Measurements from ENCODE around the gene RGS14.
"Not testable (repeated sequence)": the region's sequence is repeated elsewhere in the genome, so short reads cannot be mapped to it uniquely, and the experiment has no call there.

Gene RGS14

DNA sequence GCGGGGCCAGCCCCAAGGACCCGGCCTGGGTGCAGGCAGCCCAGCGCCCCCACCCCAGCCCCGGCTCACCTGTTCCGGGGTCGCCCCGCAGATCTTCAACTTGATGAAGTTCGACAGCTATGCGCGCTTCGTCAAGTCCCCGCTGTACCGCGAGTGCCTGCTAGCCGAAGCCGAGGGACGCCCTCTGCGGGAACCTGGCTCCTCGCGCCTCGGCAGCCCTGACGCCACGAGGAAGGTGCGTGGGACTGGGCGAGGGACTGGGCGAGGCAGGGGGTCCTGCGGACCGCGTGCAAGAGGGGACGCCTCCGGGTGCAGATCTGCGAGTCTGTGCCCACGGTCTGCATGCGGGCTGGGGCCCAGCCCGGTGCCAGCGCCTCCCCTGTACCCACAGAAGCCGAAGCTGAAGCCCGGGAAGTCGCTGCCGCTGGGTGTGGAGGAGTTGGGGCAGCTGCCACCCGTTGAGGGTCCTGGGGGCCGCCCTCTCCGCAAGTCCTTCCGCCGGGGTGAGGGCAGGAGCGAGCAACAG lies 9.7 kb downstream of the RGS14 start:
- DNase-seq, result no peak

DNA sequence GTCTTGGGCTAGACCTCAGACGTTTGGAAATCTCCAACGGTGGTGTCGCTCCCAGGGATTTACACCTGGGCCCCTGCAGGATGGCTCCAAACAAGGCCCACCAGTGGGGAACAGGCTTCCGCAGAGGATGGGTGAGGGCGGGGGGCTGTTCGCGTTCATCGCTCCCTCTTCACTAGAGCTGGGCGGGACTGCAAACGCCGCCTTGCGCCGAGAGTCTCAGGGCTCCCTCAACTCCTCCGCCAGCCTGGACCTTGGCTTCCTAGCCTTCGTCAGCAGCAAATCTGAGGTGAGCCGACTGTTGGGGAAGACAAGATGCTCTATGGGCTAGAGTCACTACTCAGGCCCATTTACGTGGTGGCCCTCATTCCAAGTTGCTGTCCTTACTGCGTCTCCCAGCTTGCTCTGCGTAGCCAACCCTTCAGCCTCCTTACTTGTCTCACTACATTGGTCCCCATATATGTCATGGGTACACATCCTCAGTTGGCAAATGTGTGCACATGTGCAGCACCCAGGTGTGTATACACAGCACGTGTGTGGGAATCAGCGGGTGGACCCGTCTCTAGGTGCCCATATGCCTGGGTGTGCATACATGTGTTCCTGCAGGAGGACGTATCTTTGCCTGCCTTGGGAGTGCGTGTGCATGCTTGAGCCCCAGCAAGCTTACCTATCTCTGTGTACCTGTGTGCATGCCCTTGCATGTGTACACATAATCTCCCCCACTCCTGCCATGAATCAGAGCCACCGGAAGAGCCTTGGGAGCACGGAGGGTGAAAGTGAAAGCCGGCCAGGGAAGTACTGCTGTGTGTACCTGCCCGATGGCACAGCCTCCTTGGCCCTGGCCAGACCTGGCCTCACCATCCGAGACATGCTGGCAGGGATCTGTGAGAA lies 10.5 kb downstream of the RGS14 start:
- DNase-seq, result no peak

DNA sequence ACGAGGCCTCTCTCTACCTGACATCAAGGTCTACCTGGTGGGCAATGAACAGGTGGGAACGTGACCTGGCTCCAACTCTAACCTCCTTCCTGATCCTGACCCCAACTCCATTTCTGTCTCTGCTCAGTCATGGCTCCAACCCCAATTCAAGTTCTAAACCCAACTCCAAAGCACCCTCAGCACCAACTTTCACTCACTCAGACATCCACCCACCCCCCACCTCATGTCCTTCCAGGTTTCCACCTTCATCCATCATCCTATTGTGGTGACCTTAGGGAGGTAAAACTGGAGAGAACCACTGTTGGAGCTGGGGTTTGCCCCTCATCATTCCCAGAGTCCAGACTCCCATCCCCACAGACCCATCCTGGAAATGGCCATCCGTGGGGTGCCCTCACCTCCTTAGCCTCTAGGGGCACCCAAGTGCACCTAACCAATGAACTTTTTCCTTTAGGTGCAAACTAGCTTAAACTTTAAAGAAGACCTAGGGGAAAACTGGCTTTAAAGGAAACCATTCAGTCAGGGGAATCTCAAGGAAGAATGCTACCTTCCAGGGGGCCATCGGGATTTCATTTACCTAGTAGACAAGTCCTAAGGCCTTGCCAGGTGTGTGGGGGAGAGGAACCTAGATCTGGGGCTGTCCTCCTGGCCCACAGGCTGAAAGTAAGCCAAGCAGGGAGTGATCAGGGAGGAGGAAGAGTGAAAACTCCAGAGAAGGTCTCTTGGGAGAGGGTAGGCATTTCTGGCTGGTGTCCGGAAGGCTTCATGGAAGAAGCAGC lies 11.3 kb downstream of the RGS14 start:
- no peak for DNase-seq

DNA sequence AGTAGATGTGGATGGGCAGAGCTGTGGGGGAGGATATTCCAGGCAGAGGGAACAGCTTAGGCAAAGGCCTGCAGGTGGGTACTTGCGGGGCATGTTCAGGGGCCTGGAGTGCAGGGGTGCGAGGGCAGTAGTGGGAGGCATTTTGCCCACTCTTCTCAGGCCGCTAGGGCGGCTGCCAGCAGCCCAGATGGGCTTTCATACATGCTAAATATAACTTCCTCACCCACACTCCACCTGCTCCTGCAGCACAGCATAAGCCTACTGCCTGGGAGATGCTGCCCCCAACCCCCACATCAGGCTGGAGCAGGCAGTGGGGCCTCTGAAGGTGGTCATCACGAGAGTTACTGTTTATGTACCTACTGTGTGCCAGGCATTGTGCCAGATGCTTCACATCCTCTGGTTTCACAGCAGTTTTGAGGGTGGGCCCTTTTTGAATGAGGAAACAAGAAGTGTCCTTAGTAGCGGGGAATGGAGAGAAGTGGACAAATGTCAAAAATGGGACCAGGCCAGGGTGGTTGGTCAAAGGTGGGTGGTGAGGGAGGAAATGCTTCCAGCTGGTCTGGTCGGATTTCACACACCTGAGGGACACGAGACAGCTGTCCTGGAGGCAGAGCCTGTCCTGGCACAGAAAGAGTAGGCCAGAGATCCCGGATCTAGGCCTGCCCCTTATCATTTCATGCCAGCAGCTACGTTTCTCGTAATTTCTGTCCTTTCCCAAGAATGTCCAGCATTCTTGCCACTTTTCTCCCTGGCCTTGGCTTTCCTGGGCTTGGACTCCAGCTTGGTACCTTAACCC lies 12.1 kb downstream of the RGS14 start:
- no peak for DNase-seq

DNA sequence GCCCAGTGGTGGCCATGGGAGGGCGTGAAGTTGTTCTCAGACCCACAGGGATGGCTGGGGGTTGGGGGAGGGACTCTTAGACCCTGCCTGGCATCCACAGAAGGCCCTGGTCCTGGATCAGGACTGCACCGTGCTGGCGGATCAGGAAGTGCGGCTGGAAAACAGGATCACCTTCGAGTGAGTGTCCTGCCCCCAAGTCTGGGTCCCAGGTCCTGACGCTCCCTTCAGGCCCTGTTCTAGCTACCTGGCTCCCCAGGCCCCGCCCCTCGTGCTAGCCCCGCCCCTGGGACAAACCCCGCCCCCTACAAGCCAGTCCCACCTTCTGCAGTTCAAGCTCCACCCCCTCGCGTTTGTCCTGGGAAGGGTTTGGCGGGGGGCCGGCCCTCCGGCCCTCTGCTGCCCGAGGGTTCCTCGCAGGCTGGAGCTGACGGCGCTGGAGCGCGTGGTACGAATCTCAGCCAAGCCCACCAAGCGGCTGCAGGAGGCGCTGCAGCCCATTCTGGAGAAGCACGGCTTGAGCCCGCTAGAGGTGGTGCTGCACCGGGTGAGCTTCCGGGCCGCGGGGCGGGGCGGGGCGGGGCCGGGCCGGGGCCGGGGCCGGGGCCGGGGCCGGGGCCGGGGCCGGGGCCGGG lies 12.9 kb downstream of the RGS14 start:
- peak; percentile 60 to 64 for DNase-seq

DNA sequence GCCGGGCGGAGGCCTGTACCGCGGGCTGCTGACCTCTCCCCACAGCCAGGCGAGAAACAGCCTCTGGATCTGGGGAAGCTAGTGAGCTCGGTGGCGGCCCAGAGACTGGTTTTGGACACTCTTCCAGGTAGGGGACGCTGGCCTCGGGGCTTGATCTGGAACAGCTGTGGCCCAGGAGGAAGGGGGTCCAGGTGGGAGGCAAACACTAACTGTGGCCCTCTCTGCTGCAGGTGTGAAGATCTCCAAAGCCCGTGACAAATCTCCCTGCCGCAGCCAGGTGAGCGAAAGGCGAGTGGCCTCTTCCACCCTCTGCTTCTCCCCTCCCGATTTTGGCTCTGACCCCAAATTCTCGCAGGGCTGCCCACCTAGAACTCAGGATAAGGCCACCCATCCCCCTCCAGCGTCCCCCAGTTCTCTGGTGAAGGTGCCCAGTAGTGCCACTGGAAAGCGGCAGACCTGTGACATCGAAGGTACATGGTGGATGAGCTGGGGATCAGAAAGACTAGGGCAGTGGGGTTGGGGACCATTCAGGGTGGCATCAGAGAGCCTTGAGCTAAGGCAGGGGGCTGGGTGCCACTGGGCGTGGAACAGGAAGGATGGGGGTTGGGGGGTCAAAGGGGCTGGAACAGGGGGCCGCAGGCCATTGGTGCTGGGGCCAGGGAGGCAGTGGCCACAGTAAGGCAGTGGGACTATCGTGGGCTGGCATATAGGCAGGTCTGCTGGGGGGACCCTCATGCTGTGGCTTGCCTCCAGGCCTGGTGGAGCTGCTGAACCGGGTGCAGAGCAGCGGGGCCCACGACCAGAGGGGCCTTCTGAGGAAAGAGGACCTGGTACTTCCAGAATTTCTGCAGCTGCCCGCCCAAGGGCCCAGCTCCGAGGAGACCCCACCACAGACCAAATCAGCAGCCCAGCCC lies 13.7 kb downstream of the RGS14 start:
- no peak for DNase-seq

DNA sequence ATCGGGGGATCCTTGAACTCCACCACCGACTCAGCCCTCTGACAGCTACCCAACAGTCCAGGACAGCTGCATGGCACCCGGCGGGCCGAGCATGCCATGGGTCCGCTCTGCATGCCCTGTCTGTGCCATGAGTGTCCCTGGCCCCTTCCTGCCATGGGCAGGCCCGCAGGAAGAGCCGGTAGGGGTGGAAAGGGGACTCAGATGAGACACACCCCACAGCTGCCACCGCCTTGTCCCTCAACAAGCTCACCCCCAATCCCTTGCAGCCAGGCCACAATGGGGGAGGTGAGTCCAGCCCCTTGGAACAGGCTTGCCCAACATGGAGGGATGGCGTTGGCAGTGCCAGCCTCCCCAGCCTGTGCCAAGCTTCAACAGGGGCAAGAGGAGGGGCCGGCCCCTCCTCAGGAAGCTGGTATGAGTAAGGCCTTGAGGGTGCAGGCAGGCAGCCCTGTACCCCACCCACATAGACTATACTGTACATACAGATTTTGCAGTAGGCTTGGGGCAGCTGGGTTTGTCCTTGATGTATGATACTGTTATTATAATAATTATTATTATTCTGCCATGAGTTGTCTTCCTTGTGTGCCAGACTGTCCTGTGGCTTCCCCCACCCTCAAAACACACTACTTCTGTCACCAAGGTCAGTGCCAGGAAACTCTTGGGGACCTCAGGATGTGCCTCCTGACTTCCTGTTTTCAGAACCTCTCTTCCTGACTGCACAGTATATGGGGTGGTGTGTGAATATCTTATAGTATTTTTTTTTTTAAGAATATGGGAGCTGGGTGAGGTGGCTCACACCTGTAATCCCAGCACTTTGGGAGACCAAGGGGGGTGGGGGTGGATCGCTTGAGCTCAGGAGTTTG lies 14.5 kb downstream of the RGS14 start:
- peak in 1 of 2 experiments; percentile 57 for DNase-seq

DNA sequence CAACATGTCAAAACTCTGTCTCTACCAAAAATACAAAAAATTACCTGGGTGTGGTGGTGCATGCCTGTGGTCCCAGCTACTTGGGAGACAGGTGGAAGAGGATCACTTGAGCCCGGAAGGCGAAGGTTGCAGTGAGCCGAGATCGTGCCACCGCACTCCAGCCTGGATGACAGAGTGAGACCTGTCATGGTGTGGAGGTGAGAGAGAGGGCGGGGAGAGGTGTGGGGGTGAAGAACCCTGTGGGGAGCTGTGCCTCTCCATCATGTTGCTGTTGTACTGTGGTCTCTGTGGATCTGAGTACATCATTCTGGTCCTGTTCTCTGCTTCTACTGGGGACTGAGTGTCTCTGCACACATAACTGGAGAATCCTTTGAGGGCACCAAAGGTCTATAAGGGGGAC lies 15.2 kb downstream of the RGS14 start:
- DNase-seq, result peak in 1 of 2 experiments; percentile 24

DNA sequence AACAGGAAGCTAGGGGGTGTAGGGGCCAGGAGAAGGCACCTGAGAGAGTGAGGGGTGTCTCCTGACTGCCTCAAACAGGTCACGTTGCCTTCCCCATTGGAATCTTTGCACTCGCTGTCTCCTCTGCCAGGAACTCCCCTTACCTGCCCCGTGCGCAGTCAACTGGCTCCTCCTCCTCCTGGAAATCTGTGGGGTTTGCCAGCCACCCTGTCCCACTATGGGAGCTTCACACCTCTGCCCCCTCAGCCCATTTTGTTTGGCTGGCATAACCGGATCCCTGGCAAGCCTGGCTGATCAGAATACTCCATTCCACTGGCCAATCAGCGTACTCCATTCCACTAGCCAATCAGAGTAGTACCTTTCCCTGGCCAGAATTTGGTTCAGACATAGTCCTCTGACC lies 16.1 kb downstream of the RGS14 start:
- DNase-seq, result no peak

DNA sequence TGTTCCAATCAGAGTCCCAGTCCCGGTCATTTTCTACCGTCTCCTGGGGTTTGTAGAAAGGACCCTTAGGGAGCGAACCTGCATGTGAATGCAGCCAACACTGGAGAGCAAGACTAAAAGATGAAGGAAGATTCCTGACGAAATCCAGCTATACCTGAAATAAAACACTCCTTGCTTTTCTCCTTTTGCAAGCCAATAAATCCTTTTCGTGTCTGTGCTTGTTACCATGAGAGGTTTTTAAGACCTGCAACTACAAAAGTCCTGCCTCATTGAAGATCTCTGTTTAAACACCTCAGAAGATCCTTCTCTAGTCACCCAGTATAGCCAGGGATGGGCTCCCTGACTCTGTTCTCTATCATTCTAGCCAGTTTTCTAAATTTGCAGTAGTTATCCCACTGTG lies 16.5 kb downstream of the RGS14 start:
- DNase-seq, result no peak

DNA sequence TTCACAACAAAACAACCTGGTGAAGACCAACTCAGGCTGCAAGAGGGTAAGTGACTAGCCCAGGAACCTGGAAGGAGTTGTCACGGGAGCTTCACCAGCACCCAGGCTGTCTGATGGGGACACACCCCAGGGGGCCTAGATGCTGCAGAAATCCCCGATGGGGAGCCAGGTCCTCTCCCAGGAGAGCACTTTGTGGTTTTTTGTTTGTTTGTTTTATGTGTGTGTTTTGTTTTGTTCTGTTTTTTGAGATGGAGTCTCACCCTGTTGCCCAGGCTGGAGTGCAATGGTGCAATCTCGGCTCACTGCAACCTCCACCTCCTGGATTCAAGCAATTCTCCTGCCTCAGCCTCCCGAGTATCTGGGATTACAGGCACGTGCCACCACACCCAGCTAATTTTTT lies 17.8 kb downstream of the RGS14 start:
- DNase-seq, result not testable (repeated sequence)

DNA sequence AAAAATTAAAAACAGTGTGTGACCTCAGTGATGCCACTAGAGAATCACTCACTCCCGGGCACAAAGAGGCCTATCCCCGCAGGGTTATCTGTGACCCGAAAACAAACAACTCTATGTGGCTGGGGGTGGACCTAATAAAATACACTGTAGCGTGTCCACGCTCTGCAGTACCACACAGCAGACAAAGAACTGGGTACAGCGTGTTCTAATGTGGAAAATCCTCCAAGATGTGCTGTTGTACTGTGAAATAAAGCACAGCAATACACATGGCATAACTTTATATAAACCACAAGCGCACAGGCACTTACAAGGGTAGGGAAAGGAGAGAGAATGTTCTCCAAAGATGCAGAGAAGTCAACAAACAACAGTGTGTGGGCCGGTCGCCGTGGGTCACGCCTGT lies 18.4 kb downstream of the RGS14 start:
- no peak for DNase-seq

DNA sequence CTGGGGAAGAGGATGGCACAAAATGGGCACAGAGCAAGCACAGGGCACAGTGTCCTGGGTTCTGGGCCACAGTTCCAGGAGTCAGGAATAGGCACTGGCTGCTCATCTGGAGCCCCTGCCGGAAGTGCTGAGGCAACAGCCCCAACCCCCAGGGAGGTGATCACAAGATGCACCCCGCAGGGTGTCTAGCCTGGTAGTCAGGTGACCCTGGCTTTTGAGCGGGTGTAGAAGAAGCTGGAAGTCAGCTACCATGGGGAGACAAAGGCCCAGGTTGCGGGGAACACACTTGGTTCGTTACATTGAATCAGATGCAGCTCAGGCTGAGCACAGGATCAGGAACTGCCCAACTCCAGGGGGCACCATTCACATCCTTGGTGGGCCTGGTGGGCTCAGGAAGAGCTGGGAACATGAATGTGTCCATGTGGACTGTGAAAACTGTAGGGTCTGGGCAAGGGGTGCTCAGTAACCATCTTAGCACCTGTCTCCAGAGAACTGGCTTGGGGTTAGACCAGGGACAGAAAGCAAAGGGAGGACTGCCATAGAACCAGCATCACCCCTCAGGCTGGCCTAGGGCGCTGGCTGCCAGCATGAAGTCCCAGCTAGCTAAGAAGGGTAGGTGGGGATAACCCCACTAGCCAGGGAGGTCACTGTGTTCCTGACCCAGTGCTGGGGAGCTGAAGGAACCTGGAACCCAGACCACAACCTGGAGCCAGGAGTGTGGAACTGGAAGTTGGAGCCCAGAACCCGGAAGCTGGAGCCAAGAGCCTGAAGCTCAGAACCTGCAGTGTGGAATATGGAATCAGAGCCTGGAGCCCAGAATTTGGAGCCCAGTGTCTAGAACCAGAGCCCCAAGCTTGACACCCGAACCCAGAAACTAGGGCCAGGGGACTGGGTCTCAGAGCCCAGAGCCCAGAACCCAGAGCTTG lies 20.4 kb downstream of the RGS14 start:
- no peak for DNase-seq

DNA sequence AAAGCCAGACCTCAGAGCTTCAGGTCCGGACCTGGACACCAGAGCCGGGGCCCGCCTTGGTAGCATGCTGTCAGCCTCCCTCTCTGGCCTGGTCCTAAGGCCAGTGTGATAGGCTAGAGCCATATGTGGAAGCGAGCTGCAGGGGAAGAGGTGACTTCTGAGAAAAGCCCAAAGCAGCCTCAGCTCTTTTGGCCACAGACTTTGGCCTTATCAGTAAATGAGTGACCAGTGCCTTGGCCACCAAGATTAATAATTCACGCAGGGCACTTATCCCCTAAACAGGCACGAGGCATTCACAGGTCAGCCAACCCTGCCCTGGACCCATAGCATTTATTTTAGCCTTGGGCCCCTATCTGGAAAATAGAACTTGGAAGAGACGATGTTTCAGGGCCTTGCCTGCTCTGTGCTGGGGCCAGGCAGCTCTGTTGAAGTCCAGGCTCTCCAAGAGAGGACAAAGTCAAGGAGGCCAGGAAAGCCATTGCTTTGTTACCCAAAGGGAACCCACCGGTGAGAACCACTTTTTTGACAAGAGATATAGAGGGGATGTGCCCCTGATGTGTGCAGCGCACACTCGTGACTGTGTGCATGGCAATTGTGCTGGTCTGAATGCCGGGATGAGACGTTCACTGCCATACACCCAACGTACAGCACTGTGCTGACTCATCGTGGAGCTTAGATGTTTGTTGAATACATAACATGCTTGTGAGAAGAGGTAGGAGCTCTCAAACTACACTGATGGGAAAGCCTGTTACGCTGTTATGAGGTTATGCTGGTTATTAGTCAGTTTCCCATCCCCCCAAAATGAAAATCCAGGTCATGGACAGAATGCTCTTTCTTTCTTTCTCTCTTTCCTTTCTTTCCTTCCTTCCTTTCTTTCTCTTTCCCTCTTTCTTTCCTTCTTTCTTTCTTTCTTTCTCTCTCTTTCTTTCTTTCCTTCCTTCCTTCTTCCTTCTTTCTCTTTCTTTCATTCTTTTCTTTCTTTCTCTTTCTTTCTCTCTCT lies 21.5 kb downstream of the RGS14 start:
- peak in 1 of 2 experiments; percentile 34 for DNase-seq

DNA sequence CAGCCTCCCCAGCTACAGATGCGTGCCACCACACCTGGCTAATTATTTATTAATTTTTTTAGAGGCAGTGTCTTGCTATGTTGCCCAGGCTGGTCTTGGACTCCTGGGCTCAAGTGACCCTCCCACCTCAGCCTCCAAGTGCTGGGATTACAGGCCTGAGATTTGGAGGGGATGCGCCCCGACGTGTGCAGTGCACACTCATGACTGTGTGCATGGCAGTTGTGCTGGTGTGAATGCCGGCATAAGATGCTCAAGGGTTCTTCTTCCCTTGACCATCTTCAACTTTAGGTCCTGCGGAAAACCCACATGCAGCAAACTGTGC lies 23.0 kb downstream of the RGS14 start:
- no peak for DNase-seq

DNA sequence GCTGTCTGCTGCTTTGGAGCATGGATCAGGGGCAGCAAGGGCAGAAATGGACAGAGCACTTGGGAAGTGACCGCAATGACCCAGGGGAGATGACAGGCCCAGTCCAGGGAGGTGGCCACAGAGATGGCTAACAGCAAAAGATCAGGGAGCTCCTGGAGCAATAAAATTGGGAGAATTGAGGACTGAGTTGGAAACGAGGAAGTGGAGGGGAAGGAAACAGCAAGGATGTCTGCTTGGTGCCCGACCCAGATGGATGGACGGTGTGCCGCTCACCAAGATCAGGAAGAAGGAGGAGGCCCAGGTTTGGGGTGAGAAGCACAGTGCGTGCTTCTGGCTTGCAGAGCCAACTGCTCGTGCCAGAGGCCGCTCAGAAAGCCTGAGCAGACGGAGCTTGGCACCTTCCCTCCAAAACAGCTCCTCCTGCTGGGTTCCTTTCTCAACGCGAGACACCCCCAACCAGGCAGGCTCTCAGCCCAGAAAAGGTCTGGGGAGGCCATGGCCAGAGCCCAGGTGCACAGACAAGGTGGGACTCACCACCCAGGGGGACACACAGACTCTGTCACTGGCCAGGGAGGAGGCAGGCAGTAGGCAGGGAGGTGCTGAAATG lies 24.8 kb downstream of the RGS14 start:
- no peak for DNase-seq

DNA sequence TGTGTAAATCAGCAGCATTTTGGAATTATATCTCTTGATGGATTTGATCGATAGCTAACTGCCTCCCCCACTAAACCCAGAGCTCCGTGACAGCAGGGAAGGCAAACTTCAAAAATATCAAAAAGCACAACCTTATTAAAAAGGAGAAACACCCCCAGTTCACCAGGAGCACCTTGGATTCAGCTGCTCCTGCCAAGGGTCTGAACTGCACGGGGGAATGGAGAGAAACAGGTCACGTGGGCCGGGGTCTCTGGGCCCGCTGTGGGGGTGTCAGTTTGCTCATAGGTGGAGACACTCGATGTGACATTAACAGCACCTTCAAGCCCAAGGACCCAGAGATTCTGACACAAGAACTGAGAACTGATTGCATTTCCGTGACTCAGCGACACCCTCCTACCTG lies 25.5 kb downstream of the RGS14 start:
- no peak for DNase-seq

DNA sequence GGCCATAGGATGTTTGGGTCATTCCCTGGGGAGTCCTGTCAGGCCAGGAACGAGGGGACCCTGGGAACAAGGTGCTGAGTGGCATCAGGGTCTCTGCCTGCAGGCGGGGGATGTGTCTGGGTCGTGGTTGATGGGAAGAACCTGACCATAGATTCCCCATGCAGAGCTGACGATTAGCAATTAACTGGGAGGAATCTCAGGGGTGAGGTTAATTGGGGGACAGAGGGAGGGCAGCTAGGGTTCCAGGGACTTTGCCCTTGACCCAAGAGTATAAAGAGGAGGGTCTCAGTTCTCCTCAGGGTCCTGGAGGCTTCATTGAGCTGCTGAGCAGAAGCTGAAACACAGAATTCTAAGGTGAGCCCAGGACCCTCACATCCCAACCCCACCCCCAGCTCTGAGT lies 26.4 kb downstream of the RGS14 start, which contains the start of gene SLC34A1:
Gene SLC34A1 (plus strand): TSS at position 301 of the 400 bp plus-strand sequence. CDS start 1,308 bp downstream, outside the sequence.
- no peak for DNase-seq

Measured in stimulated activated CD4-positive, alpha-beta T cell treated with anti-CD3 and anti-CD28 coated beads, Interleukin-4, amount 100 ng/mL, for 4 hours (primary cell).